ENCODE results near the gene SBF2.
"Not testable (repeated sequence)": the region's sequence is repeated elsewhere in the genome, so short reads cannot be mapped to it uniquely, and the experiment has no call there.

The SBF2 gene

GRCh38 chr11:9953994-9954626 lies 339.9 kb downstream of the SBF2 start:
- peaks cover 18% of the 10 kb centered on the region for H3K36me3 ChIP-seq (ENCODE audit: control insufficient read depth, insufficient read depth, low read length, severe bottlenecking)
- peaks cover 42% of the 10 kb centered on the region for H3K4me1 ChIP-seq (ENCODE audit: control insufficient read depth, insufficient read depth, low read length)
- H3K9ac ChIP-seq (ENCODE audit: low read length) = peak overlapping the region; percentile 84
- peak; percentile 85 for DNase-seq (ENCODE audit: low read depth)
- H3K27me3 ChIP-seq (replicated peaks; ENCODE audit: control insufficient read depth, insufficient read depth, low read length) = no peaks in the 10 kb centered on the region
- no peak overlapping the region for H3K4me3 ChIP-seq (ENCODE audit: low read length)
- no peaks in the 10 kb centered on the region for H3K9me3 ChIP-seq (ENCODE audit: control insufficient read depth, low read length)

GRCh38 chr11:9952511-9953196 lies 341.4 kb downstream of the SBF2 start:
- H3K36me3 ChIP-seq (ENCODE audit: control insufficient read depth, insufficient read depth, low read length, severe bottlenecking) = peaks cover 9% of the 10 kb centered on the region
- peaks cover 42% of the 10 kb centered on the region for H3K4me1 ChIP-seq (ENCODE audit: control insufficient read depth, insufficient read depth, low read length)
- H3K4me3 ChIP-seq (ENCODE audit: low read length) = no peak overlapping the region
- no peaks in the 10 kb centered on the region for H3K27me3 ChIP-seq (replicated peaks; ENCODE audit: control insufficient read depth, insufficient read depth, low read length)
- H3K9me3 ChIP-seq (ENCODE audit: control insufficient read depth, low read length) = no peaks in the 10 kb centered on the region
- H3K9ac ChIP-seq (ENCODE audit: low read length) = peak overlapping the region; percentile 84
- no peak for DNase-seq (ENCODE audit: low read depth)

GRCh38 chr11:9951807-9952206 lies 342.2 kb downstream of the SBF2 start:
- H3K9ac ChIP-seq (ENCODE audit: low read length) = peak overlapping the region; percentile 82
- H3K36me3 ChIP-seq (ENCODE audit: control insufficient read depth, insufficient read depth, low read length, severe bottlenecking) = peaks cover 15% of the 10 kb centered on the region
- peak overlapping the region; percentile 16 for H3K4me3 ChIP-seq (ENCODE audit: low read length)
- no peaks in the 10 kb centered on the region for H3K27me3 ChIP-seq (replicated peaks; ENCODE audit: control insufficient read depth, insufficient read depth, low read length)
- H3K9me3 ChIP-seq (ENCODE audit: control insufficient read depth, low read length) = no peaks in the 10 kb centered on the region
- H3K4me1 ChIP-seq (ENCODE audit: control insufficient read depth, insufficient read depth, low read length) = peaks cover 42% of the 10 kb centered on the region
- DNase-seq (ENCODE audit: low read depth) = peak; percentile 63

GRCh38 chr11:9950462-9950861 lies 343.6 kb downstream of the SBF2 start:
- Histone ChIP-seq H3K4me1 (ENCODE audit: control insufficient read depth, insufficient read depth, low read length) (peaks cover 42% of the 10 kb centered on the region), H3K27me3 (replicated peaks; ENCODE audit: control insufficient read depth, insufficient read depth, low read length) (no peaks in the 10 kb centered on the region), H3K36me3 (ENCODE audit: control insufficient read depth, insufficient read depth, low read length, severe bottlenecking) (peaks cover 15% of the 10 kb centered on the region), H3K9ac (ENCODE audit: low read length) (no peak overlapping the region), H3K9me3 (ENCODE audit: control insufficient read depth, low read length) (peaks cover 6% of the 10 kb centered on the region), H3K4me3 (ENCODE audit: low read length) (no peak overlapping the region)
- DNase-seq (ENCODE audit: low read depth) = no peak

GRCh38 chr11:9947231-9947864 lies 346.7 kb downstream of the SBF2 start:
- DNase-seq (ENCODE audit: low read depth) = no peak
- no peak overlapping the region for H3K9ac ChIP-seq (ENCODE audit: low read length)
- no peak overlapping the region for H3K4me3 ChIP-seq (ENCODE audit: low read length)
- H3K36me3 ChIP-seq (ENCODE audit: control insufficient read depth, insufficient read depth, low read length, severe bottlenecking) = peaks cover 18% of the 10 kb centered on the region
- H3K9me3 ChIP-seq (ENCODE audit: control insufficient read depth, low read length) = peaks cover 11% of the 10 kb centered on the region
- H3K27me3 ChIP-seq (replicated peaks; ENCODE audit: control insufficient read depth, insufficient read depth, low read length) = no peaks in the 10 kb centered on the region
- H3K4me1 ChIP-seq (ENCODE audit: control insufficient read depth, insufficient read depth, low read length) = peaks cover 37% of the 10 kb centered on the region

GRCh38 chr11:9945680-9946079 lies 348.3 kb downstream of the SBF2 start:
- peaks cover 11% of the 10 kb centered on the region for H3K9me3 ChIP-seq (ENCODE audit: control insufficient read depth, low read length)
- DNase-seq (ENCODE audit: low read depth); H3K9ac ChIP-seq (ENCODE audit: low read length); H3K27me3 ChIP-seq (replicated peaks; ENCODE audit: control insufficient read depth, insufficient read depth, low read length): not testable (repeated sequence)
- peaks cover 18% of the 10 kb centered on the region for H3K36me3 ChIP-seq (ENCODE audit: control insufficient read depth, insufficient read depth, low read length, severe bottlenecking)
- peaks cover 32% of the 10 kb centered on the region for H3K4me1 ChIP-seq (ENCODE audit: control insufficient read depth, insufficient read depth, low read length)
- peak overlapping the region; percentile 16 for H3K4me3 ChIP-seq (ENCODE audit: low read length)

- no peaks in the 10 kb centered on the region for H3K27me3 ChIP-seq (replicated peaks; ENCODE audit: control insufficient read depth, insufficient read depth, low read length)
- peak; percentile 97 for DNase-seq (ENCODE audit: low read depth)
- H3K9me3 ChIP-seq (ENCODE audit: control insufficient read depth, low read length) = peaks cover 11% of the 10 kb centered on the region
- H3K4me3 ChIP-seq (ENCODE audit: low read length) = peak overlapping the region; percentile 2
- H3K36me3 ChIP-seq (ENCODE audit: control insufficient read depth, insufficient read depth, low read length, severe bottlenecking) = peaks cover 18% of the 10 kb centered on the region
- H3K9ac ChIP-seq (ENCODE audit: low read length) = peak overlapping the region; percentile 87
- H3K4me1 ChIP-seq (ENCODE audit: control insufficient read depth, insufficient read depth, low read length) = peaks cover 36% of the 10 kb centered on the region
Measured at GRCh38 chr11:9943386-9944110, 350.5 kb downstream of the SBF2 start.

GRCh38 chr11:9941991-9942390 lies 352.0 kb downstream of the SBF2 start:
- no peaks in the 10 kb centered on the region for H3K27me3 ChIP-seq (replicated peaks; ENCODE audit: control insufficient read depth, insufficient read depth, low read length)
- H3K9me3 ChIP-seq (ENCODE audit: control insufficient read depth, low read length) = peaks cover 11% of the 10 kb centered on the region
- no peak overlapping the region for H3K4me3 ChIP-seq (ENCODE audit: low read length)
- peaks cover 36% of the 10 kb centered on the region for H3K4me1 ChIP-seq (ENCODE audit: control insufficient read depth, insufficient read depth, low read length)
- H3K36me3 ChIP-seq (ENCODE audit: control insufficient read depth, insufficient read depth, low read length, severe bottlenecking) = peaks cover 11% of the 10 kb centered on the region
- peak overlapping the region; percentile 87 for H3K9ac ChIP-seq (ENCODE audit: low read length)
- DNase-seq (ENCODE audit: low read depth) = no peak

GRCh38 chr11:9939150-9939549 lies 354.9 kb downstream of the SBF2 start:
- not testable (repeated sequence) for DNase-seq (ENCODE audit: low read depth); H3K9me3 ChIP-seq (ENCODE audit: control insufficient read depth, low read length); H3K4me3 ChIP-seq (ENCODE audit: low read length); H3K36me3 ChIP-seq (ENCODE audit: control insufficient read depth, insufficient read depth, low read length, severe bottlenecking); H3K27me3 ChIP-seq (replicated peaks; ENCODE audit: control insufficient read depth, insufficient read depth, low read length); H3K9ac ChIP-seq (ENCODE audit: low read length)
- H3K4me1 ChIP-seq (ENCODE audit: control insufficient read depth, insufficient read depth, low read length) = peaks cover 29% of the 10 kb centered on the region

- no peak overlapping the region for H3K4me3 ChIP-seq (ENCODE audit: low read length)
- no peaks in the 10 kb centered on the region for H3K9me3 ChIP-seq (ENCODE audit: control insufficient read depth, low read length)
- no peaks in the 10 kb centered on the region for H3K27me3 ChIP-seq (replicated peaks; ENCODE audit: control insufficient read depth, insufficient read depth, low read length)
- no peaks in the 10 kb centered on the region for H3K36me3 ChIP-seq (ENCODE audit: control insufficient read depth, insufficient read depth, low read length, severe bottlenecking)
- no peak for DNase-seq (ENCODE audit: low read depth)
- H3K9ac ChIP-seq (ENCODE audit: low read length) = no peak overlapping the region
- peaks cover 9% of the 10 kb centered on the region for H3K4me1 ChIP-seq (ENCODE audit: control insufficient read depth, insufficient read depth, low read length)
Measured at GRCh38 chr11:9936754-9937153, 357.3 kb downstream of the SBF2 start.

GRCh38 chr11:9932843-9933242 lies 361.2 kb downstream of the SBF2 start:
- H3K4me3 ChIP-seq (ENCODE audit: low read length); H3K9ac ChIP-seq (ENCODE audit: low read length); H3K9me3 ChIP-seq (ENCODE audit: control insufficient read depth, low read length); DNase-seq (ENCODE audit: low read depth); H3K27me3 ChIP-seq (replicated peaks; ENCODE audit: control insufficient read depth, insufficient read depth, low read length); H3K4me1 ChIP-seq (ENCODE audit: control insufficient read depth, insufficient read depth, low read length); H3K36me3 ChIP-seq (ENCODE audit: control insufficient read depth, insufficient read depth, low read length, severe bottlenecking): not testable (repeated sequence)

Measured in adipocyte (in vitro differentiated cells).